ENCODE results near the gene CDC73. TPM values are rescaled to one million over a fixed set of nuclear protein-coding genes. Genes with fewer than 3 reads are reported as not detected.

CDC73 gene
- total and polyA plus RNA-seq, 2 of the 13 experiments (the other 11 are each of a cell fraction or from before 2014, with no cell fraction given), result 20.2 to 26.3 TPM

- TF ChIP-seq ZNF275 (CRISPR knock-in tag; IDR thresholded peaks at IDR 0.05; ENCODE audit: borderline replicate concordance) (no peak), NONO (IDR thresholded peaks at IDR 0.05) (no peak), NONO (CRISPR knock-in tag; conservative IDR thresholded peaks at IDR 0.05) (no peak), ZNF891 (CRISPR knock-in tag; IDR thresholded peaks at IDR 0.05) (no peak), ZNF563 (CRISPR knock-in tag; IDR thresholded peaks at IDR 0.05) (no peak), MXI1 (IDR thresholded peaks at IDR 0.05; ENCODE audit: borderline replicate concordance, low read depth, low read length) (no peak), ZNF326 (CRISPR knock-in tag; IDR thresholded peaks at IDR 0.05; ENCODE audit: borderline replicate concordance) (no peak), POLR2A (IDR thresholded peaks at IDR 0.05; ENCODE audit: insufficient read depth in 1 of 2, low read depth in 2 of 2, low read length in 2 of 2) (no peak), POGZ (CRISPR knock-in tag; IDR thresholded peaks at IDR 0.05) (no peak), ZMYM3 (CRISPR knock-in tag; IDR thresholded peaks at IDR 0.05) (no peak), ZNF770 (CRISPR knock-in tag; IDR thresholded peaks at IDR 0.05) (0 out of 2 replicates have a peak, but pooled peaks have one; percentile 12), ARHGAP35 (CRISPR knock-in tag; IDR thresholded peaks at IDR 0.05; ENCODE audit: borderline replicate concordance) (no peak), THYN1 (CRISPR knock-in tag; IDR thresholded peaks at IDR 0.05; ENCODE audit: borderline replicate concordance, low read depth) (no peak), ZSCAN25 (CRISPR knock-in tag; IDR thresholded peaks at IDR 0.05) (no peak)
These were observed 10.2 kb upstream of the CDC73 start (continued) for GRCh38 chr1:193111641-193112090.

Measured in HepG2 (cell line).